Measurements from ENCODE around the gene ZBTB17.

DNA sequence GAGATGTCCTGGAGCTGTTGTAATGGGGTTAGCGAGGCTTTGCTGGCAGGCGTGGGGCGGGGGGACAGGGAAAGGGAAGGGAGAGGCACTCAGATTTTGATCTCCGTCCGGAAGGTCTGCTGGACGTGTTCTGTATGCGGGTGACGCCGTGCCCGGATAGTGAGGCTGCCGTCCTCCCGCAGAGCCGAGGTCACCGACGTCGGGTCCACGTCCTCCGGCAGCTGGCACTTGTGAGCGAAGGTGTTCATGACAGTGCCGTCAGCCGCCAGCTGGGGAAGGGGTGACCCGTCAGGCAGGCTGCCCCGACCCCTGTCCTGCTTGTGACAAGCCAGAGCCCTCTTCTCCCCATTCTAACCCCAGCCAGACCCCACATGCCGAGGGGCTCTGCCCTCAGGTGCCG lies 39.6 kb upstream of the ZBTB17 start:
- TF ChIP-seq, protein P1, sequence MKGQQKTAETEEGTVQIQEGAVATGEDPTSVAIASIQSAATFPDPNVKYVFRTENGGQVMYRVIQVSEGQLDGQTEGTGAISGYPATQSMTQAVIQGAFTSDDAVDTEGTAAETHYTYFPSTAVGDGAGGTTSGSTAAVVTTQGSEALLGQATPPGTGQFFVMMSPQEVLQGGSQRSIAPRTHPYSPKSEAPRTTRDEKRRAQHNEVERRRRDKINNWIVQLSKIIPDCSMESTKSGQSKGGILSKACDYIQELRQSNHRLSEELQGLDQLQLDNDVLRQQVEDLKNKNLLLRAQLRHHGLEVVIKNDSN (CRISPR knock-in tag; IDR thresholded peaks at IDR 0.05): no peak
- TF ChIP-seq, protein P2, sequence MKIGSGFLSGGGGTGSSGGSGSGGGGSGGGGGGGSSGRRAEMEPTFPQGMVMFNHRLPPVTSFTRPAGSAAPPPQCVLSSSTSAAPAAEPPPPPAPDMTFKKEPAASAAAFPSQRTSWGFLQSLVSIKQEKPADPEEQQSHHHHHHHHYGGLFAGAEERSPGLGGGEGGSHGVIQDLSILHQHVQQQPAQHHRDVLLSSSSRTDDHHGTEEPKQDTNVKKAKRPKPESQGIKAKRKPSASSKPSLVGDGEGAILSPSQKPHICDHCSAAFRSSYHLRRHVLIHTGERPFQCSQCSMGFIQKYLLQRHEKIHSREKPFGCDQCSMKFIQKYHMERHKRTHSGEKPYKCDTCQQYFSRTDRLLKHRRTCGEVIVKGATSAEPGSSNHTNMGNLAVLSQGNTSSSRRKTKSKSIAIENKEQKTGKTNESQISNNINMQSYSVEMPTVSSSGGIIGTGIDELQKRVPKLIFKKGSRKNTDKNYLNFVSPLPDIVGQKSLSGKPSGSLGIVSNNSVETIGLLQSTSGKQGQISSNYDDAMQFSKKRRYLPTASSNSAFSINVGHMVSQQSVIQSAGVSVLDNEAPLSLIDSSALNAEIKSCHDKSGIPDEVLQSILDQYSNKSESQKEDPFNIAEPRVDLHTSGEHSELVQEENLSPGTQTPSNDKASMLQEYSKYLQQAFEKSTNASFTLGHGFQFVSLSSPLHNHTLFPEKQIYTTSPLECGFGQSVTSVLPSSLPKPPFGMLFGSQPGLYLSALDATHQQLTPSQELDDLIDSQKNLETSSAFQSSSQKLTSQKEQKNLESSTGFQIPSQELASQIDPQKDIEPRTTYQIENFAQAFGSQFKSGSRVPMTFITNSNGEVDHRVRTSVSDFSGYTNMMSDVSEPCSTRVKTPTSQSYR (CRISPR knock-in tag; IDR thresholded peaks at IDR 0.05): no peak
- no peak for TF ChIP-seq NR2C2 (CRISPR knock-in tag; IDR thresholded peaks at IDR 0.05)
- TF ChIP-seq, protein P3, sequence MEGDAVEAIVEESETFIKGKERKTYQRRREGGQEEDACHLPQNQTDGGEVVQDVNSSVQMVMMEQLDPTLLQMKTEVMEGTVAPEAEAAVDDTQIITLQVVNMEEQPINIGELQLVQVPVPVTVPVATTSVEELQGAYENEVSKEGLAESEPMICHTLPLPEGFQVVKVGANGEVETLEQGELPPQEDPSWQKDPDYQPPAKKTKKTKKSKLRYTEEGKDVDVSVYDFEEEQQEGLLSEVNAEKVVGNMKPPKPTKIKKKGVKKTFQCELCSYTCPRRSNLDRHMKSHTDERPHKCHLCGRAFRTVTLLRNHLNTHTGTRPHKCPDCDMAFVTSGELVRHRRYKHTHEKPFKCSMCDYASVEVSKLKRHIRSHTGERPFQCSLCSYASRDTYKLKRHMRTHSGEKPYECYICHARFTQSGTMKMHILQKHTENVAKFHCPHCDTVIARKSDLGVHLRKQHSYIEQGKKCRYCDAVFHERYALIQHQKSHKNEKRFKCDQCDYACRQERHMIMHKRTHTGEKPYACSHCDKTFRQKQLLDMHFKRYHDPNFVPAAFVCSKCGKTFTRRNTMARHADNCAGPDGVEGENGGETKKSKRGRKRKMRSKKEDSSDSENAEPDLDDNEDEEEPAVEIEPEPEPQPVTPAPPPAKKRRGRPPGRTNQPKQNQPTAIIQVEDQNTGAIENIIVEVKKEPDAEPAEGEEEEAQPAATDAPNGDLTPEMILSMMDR (IDR thresholded peaks at IDR 0.05): no peak
- TF ChIP-seq HMGA2 (CRISPR knock-in tag; IDR thresholded peaks at IDR 0.05): no peak
- TF ChIP-seq ZNF232 (CRISPR knock-in tag; IDR thresholded peaks at IDR 0.05): no peak
- TF ChIP-seq, protein P4, sequence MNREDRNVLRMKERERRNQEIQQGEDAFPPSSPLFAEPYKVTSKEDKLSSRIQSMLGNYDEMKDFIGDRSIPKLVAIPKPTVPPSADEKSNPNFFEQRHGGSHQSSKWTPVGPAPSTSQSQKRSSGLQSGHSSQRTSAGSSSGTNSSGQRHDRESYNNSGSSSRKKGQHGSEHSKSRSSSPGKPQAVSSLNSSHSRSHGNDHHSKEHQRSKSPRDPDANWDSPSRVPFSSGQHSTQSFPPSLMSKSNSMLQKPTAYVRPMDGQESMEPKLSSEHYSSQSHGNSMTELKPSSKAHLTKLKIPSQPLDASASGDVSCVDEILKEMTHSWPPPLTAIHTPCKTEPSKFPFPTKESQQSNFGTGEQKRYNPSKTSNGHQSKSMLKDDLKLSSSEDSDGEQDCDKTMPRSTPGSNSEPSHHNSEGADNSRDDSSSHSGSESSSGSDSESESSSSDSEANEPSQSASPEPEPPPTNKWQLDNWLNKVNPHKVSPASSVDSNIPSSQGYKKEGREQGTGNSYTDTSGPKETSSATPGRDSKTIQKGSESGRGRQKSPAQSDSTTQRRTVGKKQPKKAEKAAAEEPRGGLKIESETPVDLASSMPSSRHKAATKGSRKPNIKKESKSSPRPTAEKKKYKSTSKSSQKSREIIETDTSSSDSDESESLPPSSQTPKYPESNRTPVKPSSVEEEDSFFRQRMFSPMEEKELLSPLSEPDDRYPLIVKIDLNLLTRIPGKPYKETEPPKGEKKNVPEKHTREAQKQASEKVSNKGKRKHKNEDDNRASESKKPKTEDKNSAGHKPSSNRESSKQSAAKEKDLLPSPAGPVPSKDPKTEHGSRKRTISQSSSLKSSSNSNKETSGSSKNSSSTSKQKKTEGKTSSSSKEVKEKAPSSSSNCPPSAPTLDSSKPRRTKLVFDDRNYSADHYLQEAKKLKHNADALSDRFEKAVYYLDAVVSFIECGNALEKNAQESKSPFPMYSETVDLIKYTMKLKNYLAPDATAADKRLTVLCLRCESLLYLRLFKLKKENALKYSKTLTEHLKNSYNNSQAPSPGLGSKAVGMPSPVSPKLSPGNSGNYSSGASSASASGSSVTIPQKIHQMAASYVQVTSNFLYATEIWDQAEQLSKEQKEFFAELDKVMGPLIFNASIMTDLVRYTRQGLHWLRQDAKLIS (CRISPR knock-in tag; IDR thresholded peaks at IDR 0.05; ENCODE audit: borderline replicate concordance): no peak
- TF ChIP-seq SP1 (CRISPR knock-in tag; conservative IDR thresholded peaks at IDR 0.05): no peak

Data from WTC11 (cell line).